ENCODE data around the gene NFIC.

Gene NFIC

GRCh38 chr19:3471954-3472655 lies 105.7 kb downstream of the NFIC start:
- DNase-seq: no peak

GRCh38 chr19:3474010-3474409 lies 107.6 kb downstream of the NFIC start:
- no peak for DNase-seq

- DNase-seq: no peak
Observed at GRCh38 chr19:3474614-3475013, 108.2 kb downstream of the NFIC start.

- no peak for DNase-seq
Observed at GRCh38 chr19:3475449-3475848, 109.1 kb downstream of the NFIC start.

- no peak for DNase-seq
Observed at GRCh38 chr19:3476830-3477229, 110.4 kb downstream of the NFIC start.

- DNase-seq: no peak
Observed at GRCh38 chr19:3477506-3477905, 111.1 kb downstream of the NFIC start.

- DNase-seq: no peak
Observed at GRCh38 chr19:3477951-3478350, 111.6 kb downstream of the NFIC start.

- no peak for DNase-seq
Observed at GRCh38 chr19:3478409-3479176, 112.2 kb downstream of the NFIC start.

- DNase-seq: no peak
Observed at GRCh38 chr19:3479177-3479833, 112.9 kb downstream of the NFIC start.

GRCh38 chr19:3479834-3480215 lies 113.4 kb downstream of the NFIC start:
- no peak for DNase-seq

- DNase-seq: no peak
Observed at GRCh38 chr19:3480383-3481091, 114.2 kb downstream of the NFIC start, which contains the start of gene SMIM24. TSS of gene SMIM24 (minus strand) at chr19:3480525. CDS start at chr19:3480463, 62 bp downstream.

GRCh38 chr19:3481241-3482090 lies 115.1 kb downstream of the NFIC start:
- no peak for DNase-seq

- no peak for DNase-seq
Observed at GRCh38 chr19:3482507-3483225, 116.3 kb downstream of the NFIC start.

GRCh38 chr19:3483226-3483628 lies 116.8 kb downstream of the NFIC start, which contains the start of gene SMIM44:
TSS of gene SMIM44 (minus strand) at chr19:3483441. CDS start at chr19:3483403, 38 bp downstream.
- no peak for DNase-seq

- DNase-seq: no peak
Observed at GRCh38 chr19:3491396-3492119, 125.2 kb downstream of the NFIC start.

GRCh38 chr19:3492131-3492839 lies 125.9 kb downstream of the NFIC start:
- DNase-seq: no peak

GRCh38 chr19:3492919-3493318 lies 126.5 kb downstream of the NFIC start:
- DNase-seq: no peak

- DNase-seq: no peak
Observed at GRCh38 chr19:3493651-3494050, 127.3 kb downstream of the NFIC start.

- DNase-seq: no peak
Observed at GRCh38 chr19:3494051-3494450, 127.7 kb downstream of the NFIC start.

- no peak for DNase-seq
Observed at GRCh38 chr19:3494559-3494958, 128.2 kb downstream of the NFIC start.

Measured in NCI-H187 treated with DMSO at 0.1 percent for 48 hours (cell line).